GM18517 (cell line): ENCODE results near the gene BID.

Experiments used
- ATAC-seq: cut with Tn5 transposase; IDR thresholded peaks from one replicate; pipeline ENCODE4 v1.9.1; 2021; ENCODE audit warnings: mild to moderate bottlenecking, moderate library complexity; ENCODE audit not compliant: unreplicated experiment

BID gene

DNA sequence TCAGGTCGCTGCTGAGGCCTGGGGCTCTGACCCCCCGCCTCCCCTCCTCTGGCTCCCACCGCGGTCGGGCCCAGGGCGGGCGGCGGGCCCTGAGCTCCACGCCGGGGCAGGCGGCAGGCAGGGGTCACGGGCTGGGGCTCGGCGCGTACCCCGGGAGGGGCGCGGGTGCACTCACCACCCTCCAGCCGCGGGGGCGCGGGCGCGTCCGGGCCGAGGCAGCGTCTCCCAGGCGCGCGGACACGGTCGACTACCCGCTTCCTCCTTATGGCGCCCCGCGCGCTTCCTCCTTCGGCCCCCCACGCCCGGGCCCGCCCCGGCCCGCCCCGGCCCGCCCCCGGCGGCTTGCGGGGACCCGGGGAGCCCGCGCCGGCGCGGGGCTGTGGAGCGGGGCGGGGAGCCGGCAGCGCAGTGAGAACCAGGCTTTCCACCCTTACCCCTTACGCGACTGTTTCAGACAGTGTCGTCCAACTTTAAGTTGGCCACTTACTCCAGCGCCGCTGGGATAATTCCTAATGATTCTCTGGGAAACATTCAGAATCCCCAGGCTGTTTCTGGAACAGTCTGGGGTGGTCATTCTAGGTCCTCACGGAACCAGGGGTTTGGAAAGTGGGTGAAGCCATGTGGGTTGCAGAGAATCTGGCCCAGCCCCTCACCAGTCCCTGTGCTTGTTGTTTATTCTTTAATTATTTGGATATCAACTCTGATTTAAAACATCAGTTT is at the start of gene BID:
Gene BID, minus strand, starts transcription at position 264 of the 720 bp plus-strand sequence. CDS start 24,353 bp downstream, outside the sequence.
- no peak for ATAC-seq

DNA sequence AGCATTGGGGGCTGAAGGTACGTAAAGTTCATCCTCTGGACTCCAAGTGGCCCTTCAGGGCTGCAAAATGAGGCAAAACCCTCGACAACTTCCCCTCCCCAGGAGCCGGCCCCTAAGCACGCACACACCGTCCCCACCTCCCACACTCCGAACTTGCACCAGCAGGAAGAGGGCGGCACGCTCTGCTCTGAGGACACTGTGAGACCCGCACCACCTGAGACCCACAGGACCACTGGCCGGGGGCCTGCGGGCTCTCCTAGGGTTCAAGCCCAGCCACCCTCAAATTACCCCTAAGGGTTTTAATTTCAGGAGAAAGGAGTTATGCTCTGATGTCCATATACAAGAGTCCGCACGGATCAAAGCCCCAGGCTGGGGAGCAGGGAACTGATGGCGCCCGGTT is 49.7 kb upstream of the BID start:
- ATAC-seq: no peak

DNA sequence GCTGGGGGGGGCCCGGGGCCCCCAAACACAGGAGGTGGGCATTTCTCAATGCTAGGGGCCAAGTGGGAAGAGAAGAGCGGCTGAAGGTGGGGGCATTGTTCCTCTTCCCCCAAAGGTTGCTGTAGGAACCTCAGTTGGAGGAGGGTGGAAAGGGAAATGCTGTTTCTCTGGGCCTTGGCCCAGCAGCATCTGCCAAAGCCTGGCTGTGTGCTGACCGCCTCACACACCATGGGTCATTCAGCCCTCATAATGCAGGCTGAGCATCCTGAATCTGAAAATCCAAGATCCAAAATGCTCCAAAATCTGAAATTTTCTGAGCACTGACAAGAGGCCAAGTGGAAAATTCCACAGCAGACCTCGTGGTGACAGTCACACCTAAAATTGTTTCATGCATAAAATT is 49.0 kb upstream of the BID start:
- no peak for ATAC-seq

DNA sequence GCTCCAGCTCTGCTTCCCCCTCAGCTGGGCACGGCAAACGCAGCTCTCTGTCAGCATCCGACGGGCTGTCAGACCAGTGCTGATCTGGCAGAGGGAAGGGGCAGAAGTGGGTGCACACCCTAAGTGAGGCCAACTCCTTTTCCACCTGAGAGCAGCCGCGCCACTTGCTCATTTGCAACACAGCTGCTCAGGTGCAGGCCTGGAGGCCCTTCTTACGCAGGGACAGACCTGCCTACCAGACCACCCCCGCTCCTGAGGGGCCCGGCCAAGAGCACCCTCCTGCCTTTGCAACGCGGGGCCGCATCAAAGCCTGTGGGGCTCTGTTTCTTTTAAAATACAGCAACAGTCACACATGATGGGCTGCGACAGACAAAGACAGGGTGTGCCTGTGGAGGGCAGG is 47.8 kb upstream of the BID start:
- no peak for ATAC-seq

DNA sequence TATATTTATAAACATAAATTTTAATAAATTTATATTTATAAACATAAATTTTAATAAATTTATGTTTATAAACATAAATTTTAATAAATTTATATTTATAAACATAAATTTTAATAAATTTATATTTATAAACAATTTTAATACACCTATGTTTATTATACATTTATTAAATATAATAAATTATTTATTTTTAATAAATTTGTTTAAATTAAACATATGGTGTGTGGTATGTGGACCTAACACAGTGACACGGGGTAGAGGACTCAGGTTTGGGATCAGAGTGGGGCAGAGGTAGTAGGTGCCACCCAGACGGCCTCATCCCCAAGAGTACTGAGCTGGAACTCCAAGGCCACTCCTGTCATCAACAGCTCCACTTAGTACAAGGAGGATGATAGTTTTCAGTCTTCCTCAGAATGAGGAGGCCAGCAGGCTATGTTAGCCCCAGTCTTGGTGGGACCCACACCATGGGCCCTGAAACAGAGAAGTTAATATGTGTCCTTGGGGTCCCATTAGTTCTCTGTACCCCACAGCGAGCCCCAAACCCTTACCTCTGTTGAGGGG is 46.7 kb upstream of the BID start:
- ATAC-seq: no peak

DNA sequence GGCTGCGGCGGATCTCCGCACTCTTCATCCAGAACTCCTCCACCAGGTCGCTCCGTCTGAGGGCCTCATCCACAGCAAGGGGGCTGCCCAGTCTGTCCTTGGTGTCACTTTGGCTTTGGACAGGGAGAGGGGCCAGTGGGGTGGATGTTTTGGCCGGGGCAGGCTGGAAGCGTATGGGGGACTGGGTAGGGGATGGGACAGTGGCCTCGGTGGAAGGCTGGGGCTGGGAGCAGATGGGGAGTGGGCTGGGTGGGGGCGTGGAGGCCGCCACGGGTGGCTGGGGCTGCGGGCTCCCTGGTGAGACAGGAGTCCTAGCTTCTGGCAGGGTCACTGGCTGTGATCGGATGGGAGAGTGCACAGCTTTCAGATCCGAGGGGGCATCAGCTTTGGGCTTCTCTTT is 44.4 kb upstream of the BID start:
- ATAC-seq: no peak

DNA sequence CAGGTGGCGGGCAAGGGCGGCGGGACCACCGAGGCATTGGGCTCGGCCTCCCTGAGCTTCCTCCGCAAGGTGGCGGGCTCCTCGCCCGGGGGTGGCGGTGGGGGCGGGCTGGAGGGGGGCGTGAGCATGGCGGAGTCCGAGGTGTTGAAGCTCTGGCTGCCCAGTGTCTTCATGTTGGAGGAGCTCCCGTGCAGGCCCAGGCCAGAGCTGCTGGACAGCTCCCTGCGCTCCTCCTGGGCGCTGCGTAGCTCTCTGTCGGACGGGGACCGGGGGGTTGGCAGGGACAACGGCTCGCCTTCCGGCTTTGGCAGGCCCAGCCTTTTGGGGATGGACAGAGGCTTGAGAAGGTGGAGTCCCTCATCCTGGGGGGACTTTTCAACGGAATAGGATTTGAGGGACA is 43.9 kb upstream of the BID start:
- no peak for ATAC-seq

DNA sequence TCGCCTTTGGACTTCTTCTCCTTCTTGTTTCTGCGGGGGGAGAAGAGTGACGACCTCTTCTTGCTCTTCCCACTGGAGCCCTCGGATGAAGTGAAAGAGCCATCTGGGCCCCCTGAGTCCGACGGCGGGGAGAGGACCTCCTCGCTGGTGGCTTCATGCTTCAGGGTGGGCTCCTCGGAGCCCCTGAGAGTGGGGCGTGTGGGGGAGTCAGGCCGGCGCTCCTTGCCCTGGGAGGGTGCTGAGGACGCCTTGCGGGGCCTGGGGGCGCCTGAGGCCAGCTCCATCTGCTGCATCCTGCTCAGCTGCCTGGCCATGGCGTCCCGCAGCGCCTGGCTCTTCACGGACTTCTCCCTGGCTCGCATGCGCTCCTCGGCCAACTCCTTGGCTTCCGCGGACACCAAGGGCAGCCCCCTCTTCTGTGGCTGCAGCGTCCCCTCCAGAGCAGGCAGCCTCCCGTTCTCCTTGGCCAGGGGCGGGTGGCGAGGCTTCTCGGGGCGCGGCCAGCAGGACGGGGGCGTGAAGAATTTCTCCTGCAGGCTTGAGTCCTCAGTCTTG is 43.3 kb upstream of the BID start:
- no peak for ATAC-seq

DNA sequence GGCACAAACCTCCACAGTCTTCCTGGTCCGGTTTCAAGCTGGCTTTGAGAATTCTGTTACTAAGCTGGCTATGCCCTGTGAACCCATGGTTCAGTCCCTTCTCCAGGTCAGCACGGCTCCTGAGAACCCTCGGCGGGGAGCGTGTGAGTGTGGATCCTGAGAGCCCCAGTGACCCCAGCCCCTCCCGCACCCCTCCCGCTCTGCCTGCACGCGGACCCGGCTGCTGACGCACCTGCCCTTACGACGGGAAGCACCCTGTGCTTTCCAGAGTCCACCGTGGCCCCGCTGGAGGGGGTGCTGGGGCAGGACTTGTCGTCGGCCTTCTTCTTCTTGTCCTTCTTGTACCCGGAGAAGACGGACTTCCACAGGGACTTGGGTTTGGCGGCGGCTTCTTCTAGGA is 42.8 kb upstream of the BID start:
- no peak for ATAC-seq

DNA sequence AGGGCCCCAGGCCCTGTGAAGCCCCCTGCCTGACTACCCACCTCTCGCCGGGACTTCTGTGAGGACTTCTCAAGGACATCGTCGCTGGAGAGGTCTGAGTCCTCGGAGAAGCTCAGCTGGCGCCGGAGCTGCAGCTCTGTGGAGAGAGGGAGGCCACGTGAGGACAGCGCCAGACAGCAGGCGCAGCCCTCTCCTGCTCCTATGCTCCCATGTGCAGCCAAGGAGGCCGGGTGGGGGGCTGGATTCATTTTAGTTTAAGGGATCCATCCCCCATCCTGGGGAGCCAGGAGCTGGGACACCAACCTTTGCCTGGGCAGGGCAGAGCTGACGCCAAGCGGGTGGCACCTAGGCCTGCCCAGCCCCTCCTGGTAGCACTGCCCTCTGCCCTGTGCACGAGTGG is 42.4 kb upstream of the BID start:
- no peak for ATAC-seq

DNA sequence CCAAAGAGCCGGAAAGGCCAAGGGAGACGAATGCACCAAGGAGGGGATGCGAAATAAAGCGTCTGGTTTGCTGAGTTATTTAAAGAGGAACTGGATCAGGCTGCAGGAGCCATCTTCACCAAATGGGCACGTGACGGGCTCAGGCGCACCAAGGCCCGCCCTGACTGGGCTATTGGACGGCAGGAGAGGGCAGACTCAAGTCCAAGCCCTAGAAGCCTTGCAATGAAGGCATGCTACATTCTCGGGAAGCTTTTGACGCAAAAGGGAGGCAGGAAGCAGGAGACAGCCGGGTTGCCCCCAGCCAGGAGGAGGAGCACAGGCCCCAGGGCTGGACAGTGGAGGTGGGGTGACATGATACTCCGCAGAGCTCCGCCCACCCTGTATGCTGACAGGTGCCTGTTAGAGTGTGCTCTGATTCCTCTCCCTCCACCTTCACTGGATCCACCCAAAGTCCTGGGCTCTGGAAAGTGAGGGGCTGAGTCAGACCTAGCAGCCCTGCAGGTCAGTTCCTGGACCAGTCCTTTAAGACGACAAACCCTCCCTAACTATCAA is 41.5 kb upstream of the BID start:
- ATAC-seq: no peak

DNA sequence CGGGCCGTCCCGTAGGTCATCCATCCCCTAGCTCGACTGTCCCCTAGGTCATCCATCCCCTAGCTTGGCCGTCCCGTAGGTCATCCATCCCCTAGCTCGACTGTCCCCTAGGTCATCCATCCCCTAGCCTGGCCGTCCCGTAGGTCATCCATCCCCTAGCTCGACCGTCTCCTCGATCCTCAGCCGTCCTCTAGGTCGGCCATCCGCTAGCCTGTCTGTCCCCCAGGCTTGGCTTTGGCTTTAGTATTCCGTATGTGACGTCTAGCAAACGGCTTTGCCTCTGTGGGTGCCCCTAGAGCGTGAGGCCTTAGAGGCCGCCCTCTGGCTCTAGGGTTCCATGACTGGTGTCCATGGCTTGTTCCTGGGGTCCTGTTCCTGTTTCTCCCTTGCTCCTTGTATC is 40.6 kb upstream of the BID start:
- ATAC-seq: no peak

DNA sequence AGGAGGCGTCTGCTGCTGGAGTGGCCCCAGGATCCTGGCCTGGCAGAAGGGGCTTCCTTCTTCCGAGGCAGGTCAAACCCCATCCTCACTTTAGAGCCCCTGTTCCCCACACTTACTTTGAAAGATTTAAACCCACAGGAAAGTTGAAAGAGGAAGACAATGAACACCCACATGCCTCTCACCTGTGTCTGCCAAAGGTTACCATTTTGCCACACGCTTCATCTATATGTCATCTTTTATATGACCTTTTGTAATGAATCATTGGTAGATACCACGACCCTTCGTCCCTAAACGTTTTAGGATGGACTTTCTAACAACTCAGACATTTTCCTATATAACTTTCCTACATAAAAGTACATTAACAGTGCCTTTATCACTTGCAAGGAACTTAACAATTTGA is 39.8 kb upstream of the BID start:
- ATAC-seq: no peak

DNA sequence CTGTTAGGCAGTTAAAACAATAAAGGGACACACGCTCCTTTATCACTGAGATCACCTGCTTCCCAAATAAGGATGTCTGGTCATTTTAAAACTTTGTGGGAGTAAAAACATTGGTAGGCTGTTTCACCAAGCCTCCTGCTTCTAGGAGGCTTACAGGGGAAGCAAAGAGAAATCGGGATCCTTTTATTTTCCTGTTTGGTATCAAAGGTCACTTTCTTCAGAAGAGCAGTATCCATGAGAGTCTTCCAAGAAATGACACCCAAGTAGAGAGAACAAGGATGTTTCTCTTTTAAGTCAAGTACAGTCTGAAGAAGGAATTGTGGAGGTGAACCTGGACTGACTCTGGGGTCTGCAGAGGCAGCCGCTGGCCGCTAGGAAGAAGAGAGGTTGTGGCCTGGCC is 36.9 kb upstream of the BID start:
- no peak for ATAC-seq

DNA sequence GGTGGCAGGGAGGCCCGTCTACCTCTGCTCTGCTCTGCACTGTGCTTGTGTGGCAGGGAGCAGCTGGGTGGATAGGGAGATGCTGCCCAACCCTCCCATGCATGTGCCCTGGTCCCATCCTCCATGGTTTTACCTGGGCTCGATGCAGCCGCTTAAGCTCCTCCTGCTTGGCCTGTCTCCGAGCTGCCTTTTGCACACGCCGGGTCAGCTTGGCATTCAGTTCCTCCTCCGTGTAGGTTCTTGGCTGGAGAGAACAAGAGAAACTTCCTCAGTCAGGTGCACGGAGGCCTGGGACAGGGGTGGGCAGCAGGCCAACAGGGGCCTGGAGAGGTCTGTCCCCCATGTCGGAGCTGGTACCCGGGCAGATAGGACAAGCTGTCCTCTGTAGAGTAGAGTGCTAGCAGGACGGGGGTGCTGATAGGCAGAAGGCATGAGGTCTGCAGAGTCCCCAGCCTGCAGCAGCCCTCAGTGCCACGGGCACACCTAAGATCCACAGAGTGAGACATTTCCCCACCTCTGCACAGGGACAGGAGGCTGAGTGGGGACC is 36.4 kb upstream of the BID start:
- ATAC-seq: no peak

DNA sequence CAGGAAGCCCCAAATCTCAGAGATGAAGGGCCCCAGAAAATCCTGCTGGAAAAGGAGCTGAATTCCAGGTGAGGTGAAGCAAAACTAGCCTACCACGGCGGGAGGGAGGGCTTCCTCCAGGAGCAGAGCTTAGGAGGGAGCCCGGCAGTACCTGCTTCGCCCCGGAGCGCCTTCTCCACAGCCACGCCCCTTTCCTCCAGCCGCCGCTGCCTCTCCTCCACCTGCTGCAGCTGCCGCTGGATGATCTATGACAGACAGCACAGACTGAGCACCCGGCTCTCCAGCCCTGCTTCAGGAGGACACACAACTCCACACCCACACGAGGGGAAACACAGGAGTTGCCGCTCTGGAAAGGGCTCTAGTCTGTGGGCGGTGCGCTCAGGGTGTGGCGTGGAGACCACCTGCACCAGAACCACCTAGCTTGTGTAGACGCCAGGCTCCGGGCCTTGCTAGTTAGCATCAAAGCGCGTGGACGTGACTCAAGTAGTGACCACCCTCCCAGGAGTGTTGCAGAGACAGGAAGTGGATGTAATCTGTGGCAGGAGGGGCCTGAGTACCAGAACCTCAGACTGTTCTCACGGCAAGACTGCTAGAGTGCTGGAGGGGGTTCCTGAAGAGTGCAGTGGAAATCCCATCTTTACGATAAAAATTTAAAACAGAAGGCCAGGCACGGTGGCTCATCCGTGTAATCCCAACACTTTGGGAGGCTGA is 34.6 kb upstream of the BID start:
- ATAC-seq: no peak

DNA sequence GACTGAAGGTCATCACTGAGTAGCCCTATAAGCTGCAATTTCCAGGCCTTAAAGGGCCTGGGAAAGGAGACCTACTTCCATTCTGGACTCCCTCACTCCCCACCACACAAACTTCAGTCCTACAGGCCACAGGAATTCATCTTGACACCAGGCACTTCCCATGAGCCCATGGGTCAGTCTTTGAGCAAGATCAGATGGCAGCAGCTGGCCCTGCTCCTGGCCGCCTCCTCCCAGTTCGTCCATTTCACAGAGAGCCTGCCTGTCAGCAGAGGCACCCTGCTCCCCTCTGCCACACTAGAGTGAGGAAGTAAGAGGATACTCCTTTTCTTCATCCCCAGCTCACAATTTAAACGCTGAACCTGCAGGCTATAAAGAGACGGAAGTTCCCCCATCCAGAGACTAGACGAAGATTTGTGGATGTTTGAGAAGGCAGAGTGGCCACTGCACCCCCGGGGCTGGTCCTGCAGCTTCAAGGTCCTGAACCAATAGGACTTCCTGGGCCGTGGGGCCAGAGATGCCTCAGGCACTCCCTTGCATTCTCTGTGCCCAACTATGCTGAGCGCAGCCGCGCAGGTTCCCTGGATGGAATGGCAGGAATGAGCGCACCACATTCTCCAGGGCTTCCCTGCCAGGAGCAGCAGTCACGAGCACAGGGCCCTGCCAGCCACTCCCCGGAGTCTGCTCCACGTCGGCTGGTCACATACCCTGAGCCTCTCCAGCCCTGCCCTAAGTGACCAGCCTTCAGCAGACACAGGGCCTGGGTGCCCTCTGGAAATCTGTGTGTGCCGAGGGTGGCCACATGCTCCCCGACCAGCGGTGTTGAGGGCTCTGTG is 33.5 kb upstream of the BID start:
- no peak for ATAC-seq

DNA sequence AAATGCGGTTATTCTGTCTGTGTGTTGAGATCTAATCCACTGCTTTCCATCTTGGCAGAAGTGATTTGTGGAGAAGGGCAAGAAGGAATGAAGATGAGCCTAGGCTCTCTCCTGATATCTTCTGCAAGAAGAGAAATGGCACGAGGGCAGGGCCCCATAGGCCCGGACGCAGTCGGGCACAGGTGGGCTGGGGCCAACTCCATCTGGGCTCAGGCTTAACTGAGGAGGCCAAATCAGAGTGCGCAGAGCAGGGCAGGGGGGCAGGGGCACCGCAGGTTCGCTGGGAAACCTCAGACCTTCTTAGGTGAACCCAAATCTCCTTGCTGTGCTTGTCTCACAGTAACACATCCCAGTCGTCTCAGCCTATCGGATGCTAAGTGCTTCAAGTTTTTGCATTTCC is 32.8 kb upstream of the BID start:
- ATAC-seq: no peak

DNA sequence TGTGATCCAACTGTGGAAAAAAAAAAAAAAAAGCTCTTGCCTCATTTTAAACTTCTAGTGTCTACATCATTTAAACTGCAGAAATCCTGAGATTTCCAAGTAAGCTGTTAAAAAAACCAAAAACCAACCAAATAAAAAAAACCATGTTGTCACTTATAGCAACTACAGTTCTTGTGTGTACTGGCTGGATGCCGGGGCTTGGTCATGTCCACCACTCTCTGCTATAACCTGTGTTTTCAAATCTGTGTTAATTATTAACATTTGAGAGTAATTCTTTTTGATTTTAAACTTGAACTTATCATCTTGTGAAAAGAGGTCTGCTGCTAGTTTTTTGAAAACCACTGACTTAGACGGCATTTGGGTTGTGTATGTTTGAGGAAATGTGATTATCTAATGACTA is 32.2 kb upstream of the BID start:
- no peak for ATAC-seq

DNA sequence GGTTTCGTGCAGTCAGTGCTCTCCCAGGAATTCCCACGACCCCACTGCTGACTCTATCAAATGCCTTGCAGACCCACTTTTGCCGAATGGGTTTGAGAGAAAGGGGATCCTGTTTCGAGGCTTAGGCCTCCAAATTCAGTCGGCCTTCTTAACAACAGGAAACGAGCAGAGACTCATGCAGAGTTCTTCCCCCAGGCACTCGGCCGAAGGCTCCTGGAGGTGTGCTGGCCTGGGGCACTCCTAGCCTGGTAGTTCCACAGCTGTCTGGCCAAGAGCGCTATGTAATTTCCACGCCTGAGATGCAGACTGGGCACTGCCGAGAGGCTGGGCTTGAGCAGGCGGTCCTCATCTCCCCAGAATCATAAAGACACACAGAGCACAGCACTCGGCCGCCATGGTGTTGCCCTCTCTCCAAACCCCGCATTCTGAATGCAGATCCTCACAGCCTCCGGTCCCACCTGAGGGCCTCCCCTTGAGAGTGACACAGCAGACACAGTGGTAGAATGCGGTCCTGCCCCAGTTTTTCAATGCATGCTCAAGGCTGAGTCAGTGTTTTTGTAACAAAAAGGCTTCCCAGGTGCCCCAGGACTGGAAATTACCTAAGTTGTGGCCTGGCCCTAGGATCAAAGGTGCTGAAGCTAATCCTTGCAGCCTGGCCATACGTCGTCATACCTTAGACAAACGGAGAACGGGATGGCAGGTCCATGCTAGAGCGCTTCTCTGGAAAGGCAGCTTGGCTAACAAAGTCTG is 30.2 kb upstream of the BID start:
- ATAC-seq: no peak
